IMR-90 (cell line): ENCODE measurements around the gene RHOBTB3. TPM values are rescaled to one million over a fixed set of nuclear protein-coding genes. Genes with fewer than 3 reads are reported as not detected.

Experiments
- ATAC-seq: fragments of 200-7000 bp; cut with Tn5 transposase; 2 replicates; pipeline ENCODE4 v1.9.1; 2020; ENCODE audit warnings: low read depth, mild to moderate bottlenecking, moderate library complexity
- BruUV-seq: library from RNA; stranded (reverse); fragments of 400-500 nt; replicated peaks from 2 replicates; lab custom pipeline; 2021; lab: Mats Ljungman, UMichigan
- CTCF ChIA-PET: fragments of 300-600 bp; formaldehyde crosslinking; extraction: SDS; loops from one replicate; lab custom pipeline; 2021; ENCODE audit warnings: antibody characterized with exemption; lab: Yijun Ruan, JAX
- POLR2A ChIA-PET: fragments of 300-600 bp; sonication (Branson Sonifier 250); formaldehyde crosslinking; loops from one replicate; lab custom pipeline; 2022; ENCODE audit warnings: antibody characterized with exemption; ENCODE audit not compliant: unreplicated experiment; lab: Charles Lee
- DNase-seq: peaks from one replicate; pipeline ENCODE4 v3.0.0; 2013
- H2AFZ ChIP-seq: replicated peaks from 2 replicates; pipeline ENCODE3; 2013; ENCODE audit warnings: low read length, mild to moderate bottlenecking; ENCODE audit not compliant: poor library complexity
- H2AK5ac ChIP-seq: 2 replicates; pipeline ENCODE4 v1.6.1; 2013; ENCODE audit warnings: low read depth, low read length, inconsistent platforms
- H2AK9ac ChIP-seq: replicated peaks from 2 replicates; pipeline ENCODE3; 2013; ENCODE audit warnings: mild to moderate bottlenecking, low read depth, low read length, moderate library complexity; ENCODE audit not compliant: poor library complexity
- H2BK120ac ChIP-seq: 2 replicates; pipeline ENCODE4 v1.6.1; 2013; ENCODE audit warnings: low read depth, low read length, inconsistent platforms
- H2BK15ac ChIP-seq: 3 replicates; pipeline ENCODE4 v1.6.1; 2013; ENCODE audit warnings: low read depth, low read length, inconsistent platforms
- H2BK20ac ChIP-seq: 2 replicates; pipeline ENCODE4 v1.6.1; 2013; ENCODE audit warnings: low read depth, mild to moderate bottlenecking, inconsistent platforms, low read length, moderate library complexity
- H2BK5ac ChIP-seq: 2 replicates; pipeline ENCODE4 v1.6.1; 2013; ENCODE audit warnings: mild to moderate bottlenecking, low read depth, low read length, inconsistent platforms; ENCODE audit not compliant: poor library complexity, severe bottlenecking
- H3K14ac ChIP-seq: replicated peaks from 2 replicates; pipeline ENCODE4 v1.6.1; 2013; ENCODE audit warnings: low read depth, low read length, inconsistent platforms
- H3K18ac ChIP-seq: 2 replicates; pipeline ENCODE4 v1.6.1; 2013; ENCODE audit warnings: low read depth, low read length, control low read depth
- H3K23ac ChIP-seq: 2 replicates; pipeline ENCODE4 v1.6.1; 2013; ENCODE audit warnings: low read depth, low read length, inconsistent platforms
- H3K27ac ChIP-seq: 2 replicates; pipeline ENCODE4 v1.5.1; 2013; ENCODE audit warnings: mild to moderate bottlenecking, control low read depth, low read length; ENCODE audit not compliant: insufficient read depth
- H3K27me3 ChIP-seq: 2 replicates; pipeline ENCODE4 v1.6.1; 2013; ENCODE audit warnings: low read length; ENCODE audit not compliant: control insufficient read depth, insufficient read depth
- H3K36me3 ChIP-seq: 2 replicates; pipeline ENCODE4 v1.6.1; 2013; ENCODE audit warnings: low read length, mixed read lengths; ENCODE audit not compliant: control insufficient read depth, insufficient read depth
- H3K4ac ChIP-seq: 2 replicates; pipeline ENCODE4 v1.6.1; 2013; ENCODE audit warnings: low read depth, low read length, inconsistent platforms
- H3K4me1 ChIP-seq: 2 replicates; pipeline ENCODE4 v1.6.1; 2013; ENCODE audit warnings: low read length, mixed read lengths; ENCODE audit not compliant: control insufficient read depth, insufficient read depth
- H3K4me2 ChIP-seq: 2 replicates; pipeline ENCODE4 v1.6.1; 2013; ENCODE audit warnings: low read depth, mild to moderate bottlenecking, control low read depth, low read length, moderate library complexity
- H3K4me3 ChIP-seq: 2 replicates; pipeline ENCODE4 v1.5.1; 2013; ENCODE audit warnings: low read depth, mild to moderate bottlenecking, control low read depth, low read length, moderate library complexity; ENCODE audit not compliant: insufficient read depth
- H3K56ac ChIP-seq: 2 replicates; pipeline ENCODE4 v1.6.1; 2013; ENCODE audit warnings: low read length, inconsistent platforms; ENCODE audit not compliant: insufficient read depth; ENCODE audit errors: extremely low read depth
- H3K79me1 ChIP-seq, 2 experiments: 2 replicates each; pipeline ENCODE4 v1.6.1; 2013; ENCODE audit warnings: low read length in 2 of 2, inconsistent platforms in 1 of 2, low read depth in 1 of 2
- H3K9ac ChIP-seq: 2 replicates; pipeline ENCODE4 v1.6.1; 2013; ENCODE audit warnings: low read depth, low read length, control low read depth
- H3K9me1 ChIP-seq: 2 replicates; pipeline ENCODE4 v1.6.1; 2013; ENCODE audit warnings: low read length, inconsistent platforms; ENCODE audit not compliant: insufficient read depth
- H3K9me3 ChIP-seq: 2 replicates; pipeline ENCODE4 v1.6.1; 2013; ENCODE audit warnings: low read length; ENCODE audit not compliant: control insufficient read depth, insufficient read depth
- H4K20me1 ChIP-seq: 2 replicates; pipeline ENCODE4 v1.6.1; 2013; ENCODE audit warnings: low read length, inconsistent platforms; ENCODE audit not compliant: insufficient read depth
- H4K5ac ChIP-seq: 2 replicates; pipeline ENCODE4 v1.6.1; 2013; ENCODE audit warnings: mild to moderate bottlenecking, low read depth, low read length, control low read depth
- H4K8ac ChIP-seq, 2 experiments: 2 replicates each; pipeline ENCODE4 v1.6.1; 2013; ENCODE audit warnings: low read depth in 2 of 2, low read length in 2 of 2, control low read depth in 1 of 2, inconsistent platforms in 1 of 2
- H4K91ac ChIP-seq: 2 replicates; pipeline ENCODE4 v1.6.1; 2013; ENCODE audit warnings: low read depth, low read length, inconsistent platforms; ENCODE audit not compliant: insufficient read depth
- BHLHE40 ChIP-seq: fragments of 150-350 bp; IDR thresholded peaks from 2 replicates; pipeline ENCODE4 v1.6.1; 2016; ENCODE audit warnings: mild to moderate bottlenecking, low read depth, low read length
- CEBPB ChIP-seq: IDR thresholded peaks from 2 replicates; pipeline ENCODE4 v1.6.1; 2012; ENCODE audit warnings: low read depth, low read length, improper control_type of control experiment
- RAD21 ChIP-seq: IDR thresholded peaks from 2 replicates; pipeline ENCODE4 v1.6.1; 2012; ENCODE audit warnings: low read length, improper control_type of control experiment
- RFX5 ChIP-seq: IDR thresholded peaks from 2 replicates; pipeline ENCODE4 v1.8.0; 2012; ENCODE audit warnings: low read depth, mild to moderate bottlenecking, low read length, moderate library complexity
- SMC3 ChIP-seq: fragments of 150-350 bp; IDR thresholded peaks from 2 replicates; pipeline ENCODE4 v1.6.1; 2016; ENCODE audit warnings: low read depth, mild to moderate bottlenecking, antibody characterized with exemption, low read length, moderate library complexity
- WGBS, 2 experiments: methylation state at CpG; one replicate each; pipeline versions ENCODE4 v1.1.5 to v1.1.7; 2013; ENCODE audit warnings: missing lambda C conversion rate in 2 of 2; ENCODE audit not compliant: insufficient read length in 1 of 2; ENCODE audit errors: extremely low coverage in 2 of 2; 5-methylcytosine and 5-hydroxymethylcytosine counted together
- dilution Hi-C: fragments of 300-500 bp; cut with HindIII; formaldehyde crosslinking; loops from one replicate; pipeline ENCODE4 v1.14.3; 2018; ENCODE audit warnings: low sequenced_read_pairs; ENCODE audit not compliant: unreplicated experiment
- in situ Hi-C: fragments of 300-500 bp; cut with MboI; formaldehyde crosslinking; loops from 3 replicates; pipeline ENCODE4 v1.14.3; 2019; ENCODE audit warnings: low sequenced_read_pairs, inconsistent platforms, mixed read lengths
- intact Hi-C: fragments of 100-400 bp; cut with micrococcal nuclease; formaldehyde crosslinking; loops from 2 replicates; pipeline ENCODE4 v1.10.0; 2022
- polyA plus RNA-seq, 3 experiments: library from polyadenylated mRNA; depleted of rRNA; stranded (reverse); fragments of >200 nt; gene quantifications; 2 replicates each; pipeline ENCODE4 v1.2.3, GENCODE V29; 2012; ENCODE audit warnings: low replicate concordance in 1 of 3
- total RNA-seq: library from RNA; depleted of rRNA; stranded (reverse); fragments of >200 nt; gene quantifications from 2 replicates; pipeline ENCODE4 v1.2.3, GENCODE V29; 2012

The RHOBTB3 gene
- total and polyA plus RNA-seq, 2 of the 4 experiments (the other 2 are of a cell fraction), result 117 to 447 TPM

GRCh38 chr5:95725071-95725820, 5.9 kb upstream of the RHOBTB3 start:
- in situ Hi-C loops, result no loop called here
- Histone ChIP-seq H4K91ac (peak overlapping the region; percentile 56; the same call in 1 of the 2 replicates), H2AFZ (no peak overlapping the region), H2AK9ac (no peak overlapping the region), H2BK120ac (peak overlapping the region; percentile 65; the same call in 1 of the 2 replicates), H3K4ac (peak overlapping the region; percentile 63; the same call in 1 of the 2 replicates), H4K5ac (peak overlapping the region; percentile 94), H3K56ac (no peak overlapping the region), H4K8ac (peak overlapping the region in 1 of 2 experiments; percentile 63; a peak in 2 of 4 replicates), H2BK15ac (no peak overlapping the region; the same call in 2 of the 3 replicates), H3K79me1 (peaks cover 0 to 16% of the 10 kb centered on the region in 2 experiments; a peak in 2 of 4 replicates), H3K4me3 (no peak overlapping the region), H3K4me2 (peak overlapping the region; percentile 81), H3K27me3 (no peaks in the 10 kb centered on the region), H3K36me3 (no peaks in the 10 kb centered on the region), H3K9me3 (no peaks in the 10 kb centered on the region), H2BK5ac (peak overlapping the region; percentile 80), H3K9me1 (peaks cover 7% of the 10 kb centered on the region; the same call in 1 of the 2 replicates), H4K20me1 (no peaks in the 10 kb centered on the region), H3K23ac (no peak overlapping the region), H3K4me1 (peaks cover 23% of the 10 kb centered on the region), H3K9ac (peak overlapping the region; percentile 77; the same call in 1 of the 2 replicates), H2AK5ac (no peak overlapping the region), H3K18ac (peak overlapping the region; percentile 97), H2BK20ac (peak overlapping the region; percentile 91), H3K14ac (peak overlapping the region; percentile 74; the same call in 1 of the 2 replicates), H3K27ac (peak overlapping the region; percentile 98; the same call in 1 of the 2 replicates)
- intact Hi-C loops, result no loop called here
- no TSS peak for BruUV-seq
- WGBS, 2 experiments, result no CpG with 5 or more reads among the region's 5 CpGs
- TF ChIP-seq SMC3 (no peak), RAD21 (no peak), CEBPB (peak; percentile 51; the same call in 1 of the 2 replicates), BHLHE40 (no peak), RFX5 (no peak)
- POLR2A ChIA-PET, result interaction anchor here (0.7 kb wide), 1 partner anchor 35 kb away, joined by 9 read pairs; no protein-coding TSS in a partner anchor
- dilution Hi-C loops, result no loop called here
- no peak for ATAC-seq
- DNase-seq, result no peak
- CTCF ChIA-PET, result interaction anchor here (0.6 to 3.5 kb wide), 2 partner anchors 9 to 61 kb away, joined by 4 to 16 read pairs; no protein-coding TSS in a partner anchor
